Cardiac fibroblast (primary cell): Measurements from ENCODE around the gene AKIRIN2.
"Not testable (repeated sequence)": the region's sequence is repeated elsewhere in the genome, so short reads cannot be mapped to it uniquely, and the experiment has no call there.

Source experiments
- DNase-seq, 2 donors: peaks; one replicate each; pipeline versions ENCODE4 v3.0.0 to v3.0.0-alpha.2; 2010; ENCODE audit warnings: low read depth in 2 of 2
- H3K4me3 ChIP-seq, 2 donors: replicated peaks in 1 of 2; 1 replicate in 1 of 2; 2 replicates in 1 of 2; pipeline ENCODE4 v1.5.1; 2011; ENCODE audit warnings: low read depth in 2 of 2, low read length in 2 of 2, mild to moderate bottlenecking in 2 of 2, moderate library complexity in 1 of 2
- CTCF ChIP-seq: IDR thresholded peaks from one replicate; pipeline ENCODE4 v1.5.1; 2011; ENCODE audit warnings: low read depth, mild to moderate bottlenecking, low read length, inconsistent platforms

The AKIRIN2 gene

GRCh38 chr6:87692086-87692485, 9.9 kb downstream of the AKIRIN2 start:
- DNase-seq: no peak
- H3K4me3 ChIP-seq: no peak overlapping the region
- TF ChIP-seq CTCF: no peak

- no peak for DNase-seq
- no peak for TF ChIP-seq CTCF
- no peak overlapping the region for H3K4me3 ChIP-seq
Measured at GRCh38 chr6:87690441-87690840, 11.6 kb downstream of the AKIRIN2 start.

GRCh38 chr6:87687893-87688292, 14.1 kb downstream of the AKIRIN2 start:
- not testable (repeated sequence) for H3K4me3 ChIP-seq, DNase-seq

- no peak for DNase-seq
- no peak for TF ChIP-seq CTCF
- no peak overlapping the region for H3K4me3 ChIP-seq
Measured at GRCh38 chr6:87687296-87687695, 14.7 kb downstream of the AKIRIN2 start.

- not testable (repeated sequence) for H3K4me3 ChIP-seq, DNase-seq
Measured at GRCh38 chr6:87686636-87687205, 15.3 kb downstream of the AKIRIN2 start.

- no peak overlapping the region for H3K4me3 ChIP-seq
- peak; percentile 19 to 26 for DNase-seq
- no peak for TF ChIP-seq CTCF
Measured at GRCh38 chr6:87684895-87685654, 17.0 kb downstream of the AKIRIN2 start.

GRCh38 chr6:87683890-87684289, 18.1 kb downstream of the AKIRIN2 start:
- TF ChIP-seq CTCF: no peak
- no peak for DNase-seq
- no peak overlapping the region for H3K4me3 ChIP-seq

- no peak overlapping the region for H3K4me3 ChIP-seq
- DNase-seq: no peak
- TF ChIP-seq CTCF: no peak
Measured at GRCh38 chr6:87682310-87682709, 19.7 kb downstream of the AKIRIN2 start.
